ENCODE results near the gene COMT.
"Not testable (repeated sequence)": the region's sequence is repeated elsewhere in the genome, so short reads cannot be mapped to it uniquely, and the experiment has no call there.

DNA sequence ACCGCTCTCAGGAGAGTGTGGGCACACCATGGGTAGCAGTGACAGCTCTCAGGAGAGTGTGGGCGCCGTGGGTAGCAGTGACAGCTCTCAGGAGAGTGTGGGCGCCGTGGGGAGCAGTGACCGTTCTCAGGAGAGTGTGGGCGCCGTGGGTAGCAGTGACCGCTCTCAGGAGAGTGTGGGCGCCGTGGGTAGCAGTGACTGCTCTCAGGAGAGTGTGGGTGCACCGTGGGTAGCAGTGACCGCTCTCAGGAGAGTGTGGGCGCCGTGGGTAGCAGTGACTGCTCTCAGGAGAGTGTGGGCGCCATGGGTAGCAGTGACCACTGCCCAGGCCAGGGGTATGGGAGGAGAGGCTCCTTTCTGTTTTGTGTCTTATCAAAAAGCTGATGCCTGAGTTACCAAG lies 33.7 kb upstream of the COMT start:
- TF ChIP-seq, protein P1, sequence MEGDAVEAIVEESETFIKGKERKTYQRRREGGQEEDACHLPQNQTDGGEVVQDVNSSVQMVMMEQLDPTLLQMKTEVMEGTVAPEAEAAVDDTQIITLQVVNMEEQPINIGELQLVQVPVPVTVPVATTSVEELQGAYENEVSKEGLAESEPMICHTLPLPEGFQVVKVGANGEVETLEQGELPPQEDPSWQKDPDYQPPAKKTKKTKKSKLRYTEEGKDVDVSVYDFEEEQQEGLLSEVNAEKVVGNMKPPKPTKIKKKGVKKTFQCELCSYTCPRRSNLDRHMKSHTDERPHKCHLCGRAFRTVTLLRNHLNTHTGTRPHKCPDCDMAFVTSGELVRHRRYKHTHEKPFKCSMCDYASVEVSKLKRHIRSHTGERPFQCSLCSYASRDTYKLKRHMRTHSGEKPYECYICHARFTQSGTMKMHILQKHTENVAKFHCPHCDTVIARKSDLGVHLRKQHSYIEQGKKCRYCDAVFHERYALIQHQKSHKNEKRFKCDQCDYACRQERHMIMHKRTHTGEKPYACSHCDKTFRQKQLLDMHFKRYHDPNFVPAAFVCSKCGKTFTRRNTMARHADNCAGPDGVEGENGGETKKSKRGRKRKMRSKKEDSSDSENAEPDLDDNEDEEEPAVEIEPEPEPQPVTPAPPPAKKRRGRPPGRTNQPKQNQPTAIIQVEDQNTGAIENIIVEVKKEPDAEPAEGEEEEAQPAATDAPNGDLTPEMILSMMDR (IDR thresholded peaks at IDR 0.05), result not testable (repeated sequence)
- not testable (repeated sequence) for TF ChIP-seq POLR2A (IDR thresholded peaks at IDR 0.05)
